BLaER1 treated with 17β-estradiol and CSF1 and Interleukin-3, amounts not matched to agents 10 nM and 100 nM (cell line): Measurements from ENCODE around the gene COG2.

Experiments used
- H3K27ac ChIP-seq, 11 experiments: shearing (Covaris generic); formaldehyde crosslinking; 2 replicates each; pipeline ENCODE4 v1.8.1; 2022
- H3K27me3 ChIP-seq, 11 experiments: shearing (Covaris generic); formaldehyde crosslinking; 2 replicates each; pipeline ENCODE4 v1.8.1; 2022
- H3K36me3 ChIP-seq, 11 experiments: shearing (Covaris generic); formaldehyde crosslinking; 2 replicates each; pipeline ENCODE4 v1.8.1; 2022
- H3K4me1 ChIP-seq, 10 experiments: shearing (Covaris generic); formaldehyde crosslinking; 2 replicates each; pipeline ENCODE4 v1.8.1; 2022
- H3K4me2 ChIP-seq, 11 experiments: shearing (Covaris generic); formaldehyde crosslinking; 2 replicates each; pipeline ENCODE4 v1.8.1; 2022
- H3K4me3 ChIP-seq, 10 experiments: shearing (Covaris generic); formaldehyde crosslinking; 2 replicates each; pipeline ENCODE4 v1.8.1; 2022
- H3K9ac ChIP-seq, 11 experiments: shearing (Covaris generic); formaldehyde crosslinking; 2 replicates each; pipeline ENCODE4 v1.8.1; 2022
- H3K9me3 ChIP-seq, 11 experiments: shearing (Covaris generic); formaldehyde crosslinking; replicated peaks in 1 of 11; 2 replicates each; pipeline ENCODE4 v1.8.1; 2022
- H4K20me1 ChIP-seq, 11 experiments: shearing (Covaris generic); formaldehyde crosslinking; 2 replicates each; pipeline ENCODE4 v1.8.1; 2022
- Cebpa-rat ChIP-seq, 11 experiments: shearing (Covaris generic); IDR thresholded peaks; 2 replicates each; pipeline ENCODE4 v1.8.1; 2022

COG2 gene

GRCh38 chr1:230609208-230609607 lies 33.1 kb upstream of the COG2 start:
- no peaks in the 10 kb centered on the region for H3K27me3 ChIP-seq
- H3K4me1 ChIP-seq = peaks cover 0 to 17% (median 7%) of the 10 kb centered on the region in 10 experiments; a peak in 11 of 20 replicates
- no peak overlapping the region for H3K9ac ChIP-seq
- TF ChIP-seq Cebpa-rat (IDR thresholded peaks at IDR 0.05) = no peak
- no peak overlapping the region for H3K4me3 ChIP-seq
- H4K20me1 ChIP-seq = no peaks in the 10 kb centered on the region
- H3K9me3 ChIP-seq = no peaks in the 10 kb centered on the region
- no peaks in the 10 kb centered on the region for H3K36me3 ChIP-seq
- no peak overlapping the region; a peak in 1 of 22 replicates for H3K27ac ChIP-seq
- peak overlapping the region in 4 of 11 experiments; percentile 6 to 69 (median 56); a peak in 7 of 22 replicates for H3K4me2 ChIP-seq

- Histone ChIP-seq H3K27me3 (no peaks in the 10 kb centered on the region), H3K4me1 (peaks cover 0 to 17% (median 7%) of the 10 kb centered on the region in 10 experiments; a peak in 11 of 20 replicates), H3K4me2 (no peak overlapping the region), H3K27ac (no peak overlapping the region), H3K9ac (no peak overlapping the region), H4K20me1 (no peaks in the 10 kb centered on the region), H3K36me3 (no peaks in the 10 kb centered on the region), H3K9me3 (no peaks in the 10 kb centered on the region), H3K4me3 (no peak overlapping the region)
- no peak for TF ChIP-seq Cebpa-rat (IDR thresholded peaks at IDR 0.05)
These were observed 31.7 kb upstream of the COG2 start for GRCh38 chr1:230610589-230610988.

- TF ChIP-seq Cebpa-rat (IDR thresholded peaks at IDR 0.05) = no peak
- H3K4me2 ChIP-seq = no peak overlapping the region
- H3K27ac ChIP-seq = no peak overlapping the region
- H3K27me3 ChIP-seq = no peaks in the 10 kb centered on the region
- H3K9ac ChIP-seq = no peak overlapping the region
- peaks cover 0 to 17% (median 7%) of the 10 kb centered on the region in 10 experiments; a peak in 11 of 20 replicates for H3K4me1 ChIP-seq
- H3K36me3 ChIP-seq = no peaks in the 10 kb centered on the region
- no peak overlapping the region for H3K4me3 ChIP-seq
- H3K9me3 ChIP-seq = no peaks in the 10 kb centered on the region
- no peaks in the 10 kb centered on the region for H4K20me1 ChIP-seq
These were observed 31.0 kb upstream of the COG2 start for GRCh38 chr1:230611128-230611877.

- Histone ChIP-seq H3K9me3 (no peaks in the 10 kb centered on the region), H3K36me3 (no peaks in the 10 kb centered on the region), H3K27ac (no peak overlapping the region), H3K27me3 (no peaks in the 10 kb centered on the region), H3K9ac (no peak overlapping the region), H3K4me2 (no peak overlapping the region), H4K20me1 (no peaks in the 10 kb centered on the region), H3K4me3 (no peak overlapping the region), H3K4me1 (peaks cover 0 to 17% (median 7%) of the 10 kb centered on the region in 10 experiments; a peak in 11 of 20 replicates)
- TF ChIP-seq Cebpa-rat (IDR thresholded peaks at IDR 0.05) = no peak
These were observed 30.4 kb upstream of the COG2 start for GRCh38 chr1:230611878-230612235.

- Histone ChIP-seq H3K27me3 (no peaks in the 10 kb centered on the region), H4K20me1 (no peaks in the 10 kb centered on the region)
These were observed 29.6 kb upstream of the COG2 start for GRCh38 chr1:230612651-230613050.

GRCh38 chr1:230614121-230614520 lies 28.2 kb upstream of the COG2 start:
- H3K4me3 ChIP-seq = no peak overlapping the region
- TF ChIP-seq Cebpa-rat (IDR thresholded peaks at IDR 0.05) = no peak
- H3K9ac ChIP-seq = no peak overlapping the region
- peaks cover 0 to 22% (median 5%) of the 10 kb centered on the region in 10 experiments; a peak in 11 of 20 replicates for H3K4me1 ChIP-seq
- no peaks in the 10 kb centered on the region for H3K9me3 ChIP-seq
- no peaks in the 10 kb centered on the region for H4K20me1 ChIP-seq
- no peaks in the 10 kb centered on the region for H3K36me3 ChIP-seq
- H3K27ac ChIP-seq = no peak overlapping the region
- no peak overlapping the region for H3K4me2 ChIP-seq
- H3K27me3 ChIP-seq = no peaks in the 10 kb centered on the region

More at GRCh38 chr1:230612651-230613050, 29.6 kb upstream of the COG2 start:
- Histone ChIP-seq H3K36me3 (no peaks in the 10 kb centered on the region), H3K4me2 (no peak overlapping the region), H3K4me3 (no peak overlapping the region), H3K27ac (no peak overlapping the region), H3K9ac (no peak overlapping the region), H3K4me1 (peaks cover 0 to 17% (median 7%) of the 10 kb centered on the region in 10 experiments; a peak in 11 of 20 replicates), H3K9me3 (no peaks in the 10 kb centered on the region)
- no peak for TF ChIP-seq Cebpa-rat (IDR thresholded peaks at IDR 0.05)

- Histone ChIP-seq H3K4me2 (peak overlapping the region in 1 of 11 experiments; percentile 17; a peak in 1 of 22 replicates), H3K4me3 (no peak overlapping the region), H3K27me3 (no peaks in the 10 kb centered on the region), H3K4me1 (peaks cover 0 to 30% (median 0%) of the 10 kb centered on the region in 10 experiments; a peak in 5 of 20 replicates), H4K20me1 (no peaks in the 10 kb centered on the region), H3K9ac (no peak overlapping the region), H3K9me3 (no peaks in the 10 kb centered on the region), H3K27ac (no peak overlapping the region), H3K36me3 (no peaks in the 10 kb centered on the region)
- TF ChIP-seq Cebpa-rat (IDR thresholded peaks at IDR 0.05) = no peak
These were observed 23.7 kb upstream of the COG2 start for GRCh38 chr1:230618537-230618936.

- H3K4me3 ChIP-seq = no peak overlapping the region
- no peak overlapping the region for H3K9ac ChIP-seq
- no peaks in the 10 kb centered on the region for H3K36me3 ChIP-seq
- H3K4me1 ChIP-seq = peaks cover 0 to 30% (median 0%) of the 10 kb centered on the region in 10 experiments; a peak in 5 of 20 replicates
- H3K27ac ChIP-seq = no peak overlapping the region
- no peaks in the 10 kb centered on the region for H4K20me1 ChIP-seq
- TF ChIP-seq Cebpa-rat (IDR thresholded peaks at IDR 0.05) = no peak
- no peaks in the 10 kb centered on the region for H3K9me3 ChIP-seq
- peak overlapping the region in 2 of 11 experiments; percentile 59 to 79; a peak in 4 of 22 replicates for H3K4me2 ChIP-seq
- no peaks in the 10 kb centered on the region for H3K27me3 ChIP-seq
These were observed 21.5 kb upstream of the COG2 start for GRCh38 chr1:230620649-230621323.

GRCh38 chr1:230621324-230622030 lies 20.8 kb upstream of the COG2 start:
- H3K36me3 ChIP-seq = no peaks in the 10 kb centered on the region
- no peaks in the 10 kb centered on the region for H3K27me3 ChIP-seq
- no peak for TF ChIP-seq Cebpa-rat (IDR thresholded peaks at IDR 0.05)
- H3K27ac ChIP-seq = no peak overlapping the region
- H4K20me1 ChIP-seq = no peaks in the 10 kb centered on the region
- H3K4me2 ChIP-seq = peak overlapping the region in 2 of 11 experiments; percentile 59 to 79; a peak in 4 of 22 replicates
- no peaks in the 10 kb centered on the region for H3K9me3 ChIP-seq
- peaks cover 0 to 30% (median 0%) of the 10 kb centered on the region in 10 experiments; a peak in 5 of 20 replicates for H3K4me1 ChIP-seq
- H3K4me3 ChIP-seq = no peak overlapping the region
- H3K9ac ChIP-seq = no peak overlapping the region
